Gastroesophageal sphincter (tissue), 4 donors: Measurements from ENCODE around the gene KDM6B. TPM values are rescaled to one million over a fixed set of nuclear protein-coding genes. Genes with fewer than 3 reads are reported as not detected.

Experiments used
- ATAC-seq: fragments of 150-250 bp; one replicate; pipeline ENCODE4 v1.9.1; 2016; ENCODE audit warnings: mild to moderate bottlenecking, moderate library complexity
- H3K27ac ChIP-seq, 4 donors: fragments of 200-600 bp; sonication (generic) in 3 of 4; 1 replicate in 3 of 4; 2 replicates in 1 of 4; pipeline ENCODE4 v1.5.1; 2016 to 2019
- H3K27me3 ChIP-seq: fragments of 200-600 bp; sonication (generic); one replicate; pipeline ENCODE4 v1.5.1; 2019
- H3K36me3 ChIP-seq, 2 donors: fragments of 200-600 bp; sonication (generic); one replicate each; pipeline ENCODE4 v1.5.1; 2019; ENCODE audit warnings: control low read depth in 1 of 2
- H3K4me1 ChIP-seq, 3 donors: fragments of 200-600 bp; sonication (generic); 1 replicate in 2 of 3; 2 replicates in 1 of 3; pipeline ENCODE4 v1.5.1; 2016 to 2019; ENCODE audit warnings: control low read depth in 2 of 3
- H3K4me3 ChIP-seq, 2 donors: fragments of 200-600 bp; sonication (generic); one replicate each; pipeline ENCODE4 v1.5.1; 2019; ENCODE audit warnings: mild to moderate bottlenecking in 1 of 2, moderate library complexity in 1 of 2
- H3K9me3 ChIP-seq, 3 donors: fragments of 200-600 bp; sonication (generic); one replicate each; pipeline ENCODE4 v1.5.1; 2017 to 2019; ENCODE audit warnings: control low read depth in 2 of 3
- EP300 ChIP-seq: sonication (generic); formaldehyde crosslinking; IDR thresholded peaks from one replicate; pipeline ENCODE4 v1.6.1; 2017; ENCODE audit warnings: antibody characterized with exemption, mild to moderate bottlenecking
- POLR2A ChIP-seq, 2 donors: fragments of 450-650 bp; IDR thresholded peaks; one replicate each; pipeline ENCODE4 v1.6.1; 2017; ENCODE audit warnings: antibody characterized with exemption in 2 of 2, mild to moderate bottlenecking in 2 of 2, moderate library complexity in 1 of 2
- POLR2AphosphoS5 ChIP-seq: sonication (generic); formaldehyde crosslinking; IDR thresholded peaks from one replicate; pipeline ENCODE4 v1.6.1; 2017; ENCODE audit warnings: antibody characterized with exemption
- WGBS, 2 donors: methylation state at CpG; one replicate each; pipeline ENCODE4 v1.1.5; 2018; ENCODE audit warnings: low coverage in 1 of 2; 5-methylcytosine and 5-hydroxymethylcytosine counted together
- total RNA-seq, 4 donors: library from RNA; depleted of rRNA; stranded (reverse); fragments of >200 nt; gene quantifications; one replicate each; pipeline ENCODE4 v1.1.0, GENCODE V29; 2016
- TF ChIP-seq, protein P1 (sequence below), 4 experiments: fragments of 200-600 bp in 2 of 4; fragments of 450-650 bp in 2 of 4; sonication (generic) in 1 of 4; IDR thresholded peaks; one replicate each; pipeline ENCODE4 v1.5.1; 2017 to 2019; ENCODE audit warnings: antibody characterized with exemption in 4 of 4, mild to moderate bottlenecking in 2 of 4, moderate library complexity in 2 of 4

Gene KDM6B
- total RNA-seq, 4 donors from 2014 or later, result 5.7 to 16.2 (median 15.6) TPM

DNA sequence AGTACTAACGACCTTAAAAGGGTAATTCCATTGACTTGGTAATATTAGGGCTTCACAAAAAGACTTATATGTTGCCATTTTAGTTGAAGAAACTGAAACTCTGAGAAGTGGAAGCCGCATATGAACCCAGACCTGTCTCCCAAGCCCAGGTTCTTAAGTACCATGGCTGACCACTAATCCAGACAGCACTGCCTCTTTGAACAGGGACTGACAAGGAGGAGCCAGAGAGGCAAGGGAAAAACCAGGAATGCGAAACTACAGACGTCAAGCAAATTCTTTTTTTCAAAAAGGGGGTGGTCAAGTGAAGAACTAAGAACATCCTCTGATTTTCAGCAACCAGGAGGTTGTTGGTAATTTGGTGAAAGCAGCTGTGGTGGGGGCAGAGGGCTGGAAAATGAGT is 39.0 kb downstream of the KDM6B start:
- Histone ChIP-seq H3K4me3 (no peak overlapping the region), H3K9me3 (no peaks in the 10 kb centered on the region), H3K27me3 (no peaks in the 10 kb centered on the region), H3K36me3 (no peaks in the 10 kb centered on the region), H3K4me1 (no peaks in the 10 kb centered on the region), H3K27ac (no peak overlapping the region)
- 61 to 72% methylated on average over 3 to 4 of the region's 4 CpGs for WGBS, 2 donors
- TF ChIP-seq POLR2AphosphoS5 (no peak), EP300 (no peak), POLR2A (IDR thresholded peaks at IDR 0.05) (no peak)
- TF ChIP-seq, protein P1, sequence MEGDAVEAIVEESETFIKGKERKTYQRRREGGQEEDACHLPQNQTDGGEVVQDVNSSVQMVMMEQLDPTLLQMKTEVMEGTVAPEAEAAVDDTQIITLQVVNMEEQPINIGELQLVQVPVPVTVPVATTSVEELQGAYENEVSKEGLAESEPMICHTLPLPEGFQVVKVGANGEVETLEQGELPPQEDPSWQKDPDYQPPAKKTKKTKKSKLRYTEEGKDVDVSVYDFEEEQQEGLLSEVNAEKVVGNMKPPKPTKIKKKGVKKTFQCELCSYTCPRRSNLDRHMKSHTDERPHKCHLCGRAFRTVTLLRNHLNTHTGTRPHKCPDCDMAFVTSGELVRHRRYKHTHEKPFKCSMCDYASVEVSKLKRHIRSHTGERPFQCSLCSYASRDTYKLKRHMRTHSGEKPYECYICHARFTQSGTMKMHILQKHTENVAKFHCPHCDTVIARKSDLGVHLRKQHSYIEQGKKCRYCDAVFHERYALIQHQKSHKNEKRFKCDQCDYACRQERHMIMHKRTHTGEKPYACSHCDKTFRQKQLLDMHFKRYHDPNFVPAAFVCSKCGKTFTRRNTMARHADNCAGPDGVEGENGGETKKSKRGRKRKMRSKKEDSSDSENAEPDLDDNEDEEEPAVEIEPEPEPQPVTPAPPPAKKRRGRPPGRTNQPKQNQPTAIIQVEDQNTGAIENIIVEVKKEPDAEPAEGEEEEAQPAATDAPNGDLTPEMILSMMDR (IDR thresholded peaks at IDR 0.05), result no peak
- ATAC-seq, result no peak

DNA sequence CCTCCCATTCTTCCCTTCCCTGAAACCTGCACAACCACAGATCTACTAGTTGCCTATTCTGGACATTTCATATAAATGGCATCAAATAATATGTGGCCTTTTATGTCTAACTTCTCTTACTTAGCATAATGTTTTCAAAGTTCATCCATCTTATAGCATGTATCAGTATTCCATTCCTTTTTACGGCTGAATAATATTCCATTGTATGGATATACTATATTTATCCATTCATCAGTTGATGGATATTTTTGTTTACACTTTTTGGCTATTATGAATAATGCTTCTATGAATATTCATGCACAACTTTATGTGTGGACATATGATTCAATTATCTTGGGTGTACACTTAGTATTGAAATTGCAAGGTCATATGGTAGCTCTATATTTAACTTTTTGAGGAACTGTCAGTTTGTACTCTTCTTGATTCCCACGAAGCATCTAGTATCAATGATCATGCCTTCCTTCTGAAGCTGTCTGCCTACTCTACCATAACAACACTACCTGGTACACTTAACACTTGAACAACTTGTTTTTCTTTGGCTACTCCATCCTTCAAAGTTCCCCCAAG is 41.9 kb downstream of the KDM6B start:
- H3K9me3 ChIP-seq, result no peaks in the 10 kb centered on the region
- no peaks in the 10 kb centered on the region for H3K4me1 ChIP-seq
- TF ChIP-seq, protein P1 (IDR thresholded peaks at IDR 0.05), result no peak
- no peak for TF ChIP-seq POLR2AphosphoS5
- no peak for TF ChIP-seq POLR2A (IDR thresholded peaks at IDR 0.05)
- ATAC-seq, result no peak
- no peaks in the 10 kb centered on the region for H3K27me3 ChIP-seq
- H3K36me3 ChIP-seq, result peaks cover 0 to 13% of the 10 kb centered on the region in 2 donors
- no peak overlapping the region for H3K27ac ChIP-seq
- H3K4me3 ChIP-seq, result no peak overlapping the region
- WGBS, 2 donors, result 77 to 86% methylated on average over 2 of the region's 2 CpGs

DNA sequence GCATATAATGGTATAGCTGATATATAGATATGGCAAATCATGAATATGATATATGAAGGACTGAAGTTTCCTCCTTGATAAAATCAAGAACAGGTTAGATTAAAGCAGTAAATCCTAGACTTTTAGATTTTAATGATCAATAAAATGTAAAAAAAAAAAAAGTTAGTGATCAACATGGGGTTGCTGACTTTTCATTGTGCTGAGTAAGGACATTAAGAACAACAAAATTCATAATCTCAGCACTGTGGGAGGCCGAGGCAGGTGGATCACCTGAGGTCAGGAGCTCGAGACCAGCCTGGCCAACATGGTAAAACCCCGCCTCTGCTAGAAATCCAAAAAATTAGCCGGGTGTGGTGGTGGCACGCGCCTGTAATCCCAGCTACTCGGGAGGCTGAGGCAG is 44.2 kb downstream of the KDM6B start:
- 94 to 100% methylated on average over 2 to 7 of the region's 7 CpGs for WGBS, 2 donors
- Histone ChIP-seq H3K9me3 (no peaks in the 10 kb centered on the region), H3K36me3 (peaks cover 0 to 16% of the 10 kb centered on the region in 2 donors), H3K27me3 (no peaks in the 10 kb centered on the region), H3K4me3 (no peak overlapping the region), H3K27ac (no peak overlapping the region), H3K4me1 (peaks cover 0 to 22% (median 9%) of the 10 kb centered on the region in 3 donors)
- TF ChIP-seq POLR2AphosphoS5 (no peak), EP300 (no peak), POLR2A (IDR thresholded peaks at IDR 0.05) (no peak)
- TF ChIP-seq, protein P1 (IDR thresholded peaks at IDR 0.05), result no peak
- no peak for ATAC-seq

DNA sequence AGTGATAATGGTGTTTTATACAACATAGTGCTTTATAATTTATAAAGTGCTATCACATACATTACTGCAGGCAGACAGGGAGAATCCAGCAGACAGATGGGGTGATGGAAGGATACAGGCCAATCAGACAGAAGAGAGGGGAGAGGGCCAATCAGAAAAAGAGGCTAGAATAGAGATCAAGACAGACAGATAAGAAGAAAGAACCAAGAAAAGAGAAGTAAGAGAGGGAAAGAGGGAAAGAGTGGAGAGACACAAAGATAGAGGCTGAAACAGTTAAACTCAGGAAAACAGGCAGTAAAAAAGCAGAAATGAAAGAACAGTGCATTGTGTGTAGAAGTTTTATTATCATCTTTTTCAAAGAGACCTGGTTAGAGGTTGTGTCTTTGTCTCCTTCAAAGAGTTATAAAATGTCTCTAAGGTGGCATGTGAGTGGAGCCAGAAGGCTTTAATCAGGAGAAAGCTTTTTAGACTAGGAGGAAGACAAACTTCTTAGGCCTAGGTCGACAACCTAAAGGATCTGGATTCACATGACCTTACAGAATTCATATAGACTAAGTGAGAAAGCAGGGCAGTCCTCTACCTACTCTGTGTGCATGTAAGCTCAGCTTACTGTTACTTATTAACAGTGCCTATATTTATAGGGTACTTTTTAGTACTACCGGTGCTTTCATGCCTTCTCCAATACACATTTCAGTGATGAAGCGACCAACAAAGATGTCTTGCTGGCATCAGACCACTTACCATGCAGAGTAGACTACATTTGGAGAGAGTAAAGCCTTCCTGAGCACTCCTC is 46.3 kb downstream of the KDM6B start:
- peaks cover 0 to 16% of the 10 kb centered on the region in 2 donors for H3K36me3 ChIP-seq
- peaks cover 0 to 36% (median 9%) of the 10 kb centered on the region in 3 donors for H3K4me1 ChIP-seq
- ATAC-seq, result no peak
- TF ChIP-seq POLR2AphosphoS5 (no peak), POLR2A (IDR thresholded peaks at IDR 0.05) (no peak), EP300 (no peak)
- TF ChIP-seq, protein P1 (IDR thresholded peaks at IDR 0.05), result no peak
- WGBS, 2 donors, result 72 to 100% methylated on average over 1 to 2 of the region's 3 CpGs
- no peaks in the 10 kb centered on the region for H3K27me3 ChIP-seq
- no peak overlapping the region for H3K27ac ChIP-seq
- H3K4me3 ChIP-seq, result no peak overlapping the region
- H3K9me3 ChIP-seq, result no peaks in the 10 kb centered on the region
